ENCODE measurements around the gene ZNF497. TPM values are rescaled to one million over a fixed set of nuclear protein-coding genes. Genes with fewer than 3 reads are reported as not detected.

The ZNF497 gene
- total and polyA plus RNA-seq, 2 of the 13 experiments (the other 11 are each of a cell fraction or from before 2014, with no cell fraction given), result 1.5 to 1.9 TPM

DNA sequence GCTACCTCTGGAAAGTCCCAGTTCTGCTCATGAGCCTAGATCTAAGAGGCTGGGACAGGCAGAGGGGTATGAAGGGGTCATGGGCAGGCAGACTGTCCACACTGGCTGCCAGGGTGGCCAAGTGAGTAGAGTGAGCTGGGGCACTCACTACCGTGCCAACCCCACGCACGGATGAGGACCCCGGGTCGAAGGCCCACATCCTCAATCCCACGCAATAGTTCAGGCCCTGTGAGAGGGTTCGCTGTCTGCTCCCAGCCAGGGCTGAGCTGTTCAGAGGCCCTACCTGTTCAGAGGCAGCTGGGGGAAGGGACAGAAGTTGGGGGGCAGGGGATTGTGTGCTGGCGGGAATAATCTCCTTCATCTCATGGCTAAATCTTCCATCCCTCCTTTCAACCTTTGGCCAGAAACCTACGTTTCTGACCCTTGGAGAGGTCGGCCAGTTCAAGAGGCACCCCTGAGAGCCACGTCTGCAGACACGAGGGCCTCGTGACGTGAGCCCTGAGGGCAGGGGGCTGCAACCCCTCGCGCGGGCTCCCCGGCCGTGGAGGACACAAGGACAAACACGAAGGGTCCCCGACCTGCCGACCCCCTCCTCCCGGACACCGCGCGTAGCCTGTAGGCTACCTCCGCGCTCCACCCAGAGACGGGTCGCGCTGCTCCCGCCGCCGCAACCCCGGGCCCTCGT is 23.5 kb upstream of the ZNF497 start (continued):
- no peak for TF ChIP-seq NONO (IDR thresholded peaks at IDR 0.05)
- no peak; the same call in 1 of the 2 replicates for TF ChIP-seq NONO (CRISPR knock-in tag; conservative IDR thresholded peaks at IDR 0.05)
- TF ChIP-seq KDM2A (CRISPR knock-in tag; IDR thresholded peaks at IDR 0.05; ENCODE audit: borderline replicate concordance, low read depth), result no peak
- no peak for TF ChIP-seq ZKSCAN1 (IDR thresholded peaks at IDR 0.05; ENCODE audit: low read length)
- TF ChIP-seq, protein P1, sequence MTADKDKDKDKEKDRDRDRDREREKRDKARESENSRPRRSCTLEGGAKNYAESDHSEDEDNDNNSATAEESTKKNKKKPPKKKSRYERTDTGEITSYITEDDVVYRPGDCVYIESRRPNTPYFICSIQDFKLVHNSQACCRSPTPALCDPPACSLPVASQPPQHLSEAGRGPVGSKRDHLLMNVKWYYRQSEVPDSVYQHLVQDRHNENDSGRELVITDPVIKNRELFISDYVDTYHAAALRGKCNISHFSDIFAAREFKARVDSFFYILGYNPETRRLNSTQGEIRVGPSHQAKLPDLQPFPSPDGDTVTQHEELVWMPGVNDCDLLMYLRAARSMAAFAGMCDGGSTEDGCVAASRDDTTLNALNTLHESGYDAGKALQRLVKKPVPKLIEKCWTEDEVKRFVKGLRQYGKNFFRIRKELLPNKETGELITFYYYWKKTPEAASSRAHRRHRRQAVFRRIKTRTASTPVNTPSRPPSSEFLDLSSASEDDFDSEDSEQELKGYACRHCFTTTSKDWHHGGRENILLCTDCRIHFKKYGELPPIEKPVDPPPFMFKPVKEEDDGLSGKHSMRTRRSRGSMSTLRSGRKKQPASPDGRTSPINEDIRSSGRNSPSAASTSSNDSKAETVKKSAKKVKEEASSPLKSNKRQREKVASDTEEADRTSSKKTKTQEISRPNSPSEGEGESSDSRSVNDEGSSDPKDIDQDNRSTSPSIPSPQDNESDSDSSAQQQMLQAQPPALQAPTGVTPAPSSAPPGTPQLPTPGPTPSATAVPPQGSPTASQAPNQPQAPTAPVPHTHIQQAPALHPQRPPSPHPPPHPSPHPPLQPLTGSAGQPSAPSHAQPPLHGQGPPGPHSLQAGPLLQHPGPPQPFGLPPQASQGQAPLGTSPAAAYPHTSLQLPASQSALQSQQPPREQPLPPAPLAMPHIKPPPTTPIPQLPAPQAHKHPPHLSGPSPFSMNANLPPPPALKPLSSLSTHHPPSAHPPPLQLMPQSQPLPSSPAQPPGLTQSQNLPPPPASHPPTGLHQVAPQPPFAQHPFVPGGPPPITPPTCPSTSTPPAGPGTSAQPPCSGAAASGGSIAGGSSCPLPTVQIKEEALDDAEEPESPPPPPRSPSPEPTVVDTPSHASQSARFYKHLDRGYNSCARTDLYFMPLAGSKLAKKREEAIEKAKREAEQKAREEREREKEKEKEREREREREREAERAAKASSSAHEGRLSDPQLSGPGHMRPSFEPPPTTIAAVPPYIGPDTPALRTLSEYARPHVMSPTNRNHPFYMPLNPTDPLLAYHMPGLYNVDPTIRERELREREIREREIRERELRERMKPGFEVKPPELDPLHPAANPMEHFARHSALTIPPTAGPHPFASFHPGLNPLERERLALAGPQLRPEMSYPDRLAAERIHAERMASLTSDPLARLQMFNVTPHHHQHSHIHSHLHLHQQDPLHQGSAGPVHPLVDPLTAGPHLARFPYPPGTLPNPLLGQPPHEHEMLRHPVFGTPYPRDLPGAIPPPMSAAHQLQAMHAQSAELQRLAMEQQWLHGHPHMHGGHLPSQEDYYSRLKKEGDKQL (CRISPR knock-in tag; IDR thresholded peaks at IDR 0.05; ENCODE audit: low read depth), result no peak
- no peak for TF ChIP-seq SOX5 (CRISPR knock-in tag; IDR thresholded peaks at IDR 0.05; ENCODE audit: borderline replicate concordance)
- no peak for TF ChIP-seq ISX (CRISPR knock-in tag; conservative IDR thresholded peaks at IDR 0.05)
- TF ChIP-seq, protein P2, sequence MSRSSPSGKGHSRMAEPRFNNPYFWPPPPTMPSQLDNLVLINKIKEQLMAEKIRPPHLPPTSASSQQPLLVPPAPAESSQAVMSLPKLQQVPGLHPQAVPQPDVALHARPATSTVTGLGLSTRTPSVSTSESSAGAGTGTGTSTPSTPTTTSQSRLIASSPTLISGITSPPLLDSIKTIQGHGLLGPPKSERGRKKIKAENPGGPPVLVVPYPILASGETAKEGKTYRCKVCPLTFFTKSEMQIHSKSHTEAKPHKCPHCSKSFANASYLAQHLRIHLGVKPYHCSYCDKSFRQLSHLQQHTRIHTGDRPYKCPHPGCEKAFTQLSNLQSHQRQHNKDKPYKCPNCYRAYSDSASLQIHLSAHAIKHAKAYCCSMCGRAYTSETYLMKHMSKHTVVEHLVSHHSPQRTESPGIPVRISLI (CRISPR knock-in tag; IDR thresholded peaks at IDR 0.05; ENCODE audit: borderline replicate concordance), result 0 out of 2 replicates have a peak, but pooled peaks have one; percentile 7
- TF ChIP-seq REL (CRISPR knock-in tag; conservative IDR thresholded peaks at IDR 0.05), result no peak
- TF ChIP-seq ZBTB7B (CRISPR knock-in tag; IDR thresholded peaks at IDR 0.05), result no peak
- no peak for TF ChIP-seq CBX2 (IDR thresholded peaks at IDR 0.05; ENCODE audit: low read depth, low read length)
- TF ChIP-seq CBX2 (CRISPR knock-in tag; IDR thresholded peaks at IDR 0.05; ENCODE audit: low read depth), result no peak
- TF ChIP-seq, protein P3, sequence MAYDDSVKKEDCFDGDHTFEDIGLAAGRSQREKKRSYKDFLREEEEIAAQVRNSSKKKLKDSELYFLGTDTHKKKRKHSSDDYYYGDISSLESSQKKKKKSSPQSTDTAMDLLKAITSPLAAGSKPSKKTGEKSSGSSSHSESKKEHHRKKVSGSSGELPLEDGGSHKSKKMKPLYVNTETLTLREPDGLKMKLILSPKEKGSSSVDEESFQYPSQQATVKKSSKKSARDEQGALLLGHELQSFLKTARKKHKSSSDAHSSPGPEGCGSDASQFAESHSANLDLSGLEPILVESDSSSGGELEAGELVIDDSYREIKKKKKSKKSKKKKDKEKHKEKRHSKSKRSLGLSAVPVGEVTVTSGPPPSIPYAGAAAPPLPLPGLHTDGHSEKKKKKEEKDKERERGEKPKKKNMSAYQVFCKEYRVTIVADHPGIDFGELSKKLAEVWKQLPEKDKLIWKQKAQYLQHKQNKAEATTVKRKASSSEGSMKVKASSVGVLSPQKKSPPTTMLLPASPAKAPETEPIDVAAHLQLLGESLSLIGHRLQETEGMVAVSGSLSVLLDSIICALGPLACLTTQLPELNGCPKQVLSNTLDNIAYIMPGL (CRISPR knock-in tag; IDR thresholded peaks at IDR 0.05; ENCODE audit: borderline replicate concordance in 1 of 2, low read depth in 1 of 2), result no peak
- TF ChIP-seq ZNF776 (CRISPR knock-in tag; IDR thresholded peaks at IDR 0.05), result no peak
- TF ChIP-seq, protein P4, sequence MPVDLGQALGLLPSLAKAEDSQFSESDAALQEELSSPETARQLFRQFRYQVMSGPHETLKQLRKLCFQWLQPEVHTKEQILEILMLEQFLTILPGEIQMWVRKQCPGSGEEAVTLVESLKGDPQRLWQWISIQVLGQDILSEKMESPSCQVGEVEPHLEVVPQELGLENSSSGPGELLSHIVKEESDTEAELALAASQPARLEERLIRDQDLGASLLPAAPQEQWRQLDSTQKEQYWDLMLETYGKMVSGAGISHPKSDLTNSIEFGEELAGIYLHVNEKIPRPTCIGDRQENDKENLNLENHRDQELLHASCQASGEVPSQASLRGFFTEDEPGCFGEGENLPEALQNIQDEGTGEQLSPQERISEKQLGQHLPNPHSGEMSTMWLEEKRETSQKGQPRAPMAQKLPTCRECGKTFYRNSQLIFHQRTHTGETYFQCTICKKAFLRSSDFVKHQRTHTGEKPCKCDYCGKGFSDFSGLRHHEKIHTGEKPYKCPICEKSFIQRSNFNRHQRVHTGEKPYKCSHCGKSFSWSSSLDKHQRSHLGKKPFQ (CRISPR knock-in tag; IDR thresholded peaks at IDR 0.05; ENCODE audit: insufficient replicate concordance), result no peak
- no peak for TF ChIP-seq ATF7 (IDR thresholded peaks at IDR 0.05)
- TF ChIP-seq ATF7 (CRISPR knock-in tag; IDR thresholded peaks at IDR 0.05), result no peak
- TF ChIP-seq ZNF615 (CRISPR knock-in tag; IDR thresholded peaks at IDR 0.05; ENCODE audit: borderline replicate concordance), result no peak
- TF ChIP-seq FOXM1 (CRISPR knock-in tag; IDR thresholded peaks at IDR 0.05), result no peak
